ENCODE measurements around the gene PMVK. TPM values are rescaled to one million over a fixed set of nuclear protein-coding genes. Genes with fewer than 3 reads are reported as not detected.
A peak's percentile ranks its signal among the peaks of the same experiment; 100 is the strongest.

Gene PMVK
- total RNA-seq, 2 experiments from 2014 or later = 29.8 to 32.8 TPM

DNA sequence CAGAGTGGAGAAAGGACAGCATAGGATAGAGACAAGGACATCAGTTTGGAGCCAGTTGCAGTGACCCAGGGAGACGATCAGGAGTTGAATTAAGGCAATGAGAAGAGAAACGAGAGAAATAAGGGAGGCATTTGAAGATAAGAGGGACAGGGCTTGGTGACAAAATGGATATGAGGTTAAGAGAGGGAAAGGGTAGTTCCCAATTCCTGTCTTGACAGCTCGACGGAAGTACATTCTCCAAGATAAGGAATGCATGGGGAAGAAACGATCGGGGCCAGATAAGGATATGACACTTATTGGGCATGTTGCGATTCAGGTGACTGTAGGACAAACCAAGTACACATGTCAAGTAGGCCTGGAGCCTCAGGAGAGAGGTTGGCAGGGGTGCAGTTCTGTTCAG lies 47.8 kb downstream of the PMVK start:
- DNase-seq = no peak
- no peaks in the 10 kb centered on the region for H3K36me3 Mint-ChIP-seq
- no peak overlapping the region for H3K27ac Mint-ChIP-seq
- peaks cover 12% of the 10 kb centered on the region for H3K4me1 Mint-ChIP-seq
- no peak overlapping the region for H3K4me3 Mint-ChIP-seq
- H3K27me3 Mint-ChIP-seq = peaks cover 4% of the 10 kb centered on the region
- no peaks in the 10 kb centered on the region for H3K9me3 Mint-ChIP-seq

DNA sequence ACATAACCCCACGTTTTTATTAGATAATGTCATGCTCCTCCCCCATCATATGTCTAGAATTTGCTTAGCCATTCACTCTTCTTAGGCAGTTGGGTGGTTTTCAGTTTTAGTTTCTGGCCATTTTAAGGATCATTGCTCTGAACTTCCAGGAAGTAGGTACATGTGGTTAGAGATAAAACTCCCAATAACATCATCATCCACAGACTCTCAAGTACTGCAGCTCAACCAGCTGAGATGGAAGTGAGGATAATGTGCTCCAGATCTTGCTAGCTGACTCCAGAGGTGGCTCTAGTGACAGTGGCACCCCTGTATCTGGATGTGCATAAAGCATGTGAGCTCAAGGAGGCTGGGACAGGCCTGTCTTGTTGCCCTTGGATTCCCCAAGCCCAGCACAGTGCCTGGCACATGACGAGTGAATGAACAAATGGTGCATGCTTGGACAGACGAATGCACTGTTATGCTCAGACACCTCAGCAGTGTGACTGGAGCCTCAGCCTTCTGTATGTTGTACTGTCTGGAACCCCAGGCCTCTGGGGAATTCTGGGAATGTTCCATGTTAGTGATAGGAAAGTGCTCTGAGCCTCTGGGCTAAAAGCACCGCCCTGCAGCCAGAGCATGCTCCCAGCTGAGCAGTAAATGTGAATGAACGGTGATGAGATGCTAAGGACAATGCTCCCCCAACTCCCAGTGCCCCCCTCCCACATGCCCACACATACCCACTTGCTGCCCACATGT lies 50.1 kb downstream of the PMVK start:
- H3K27ac Mint-ChIP-seq = no peak overlapping the region

GRCh38 chr1:154884869-154885701 lies 51.4 kb downstream of the PMVK start:
- peaks cover 12% of the 10 kb centered on the region for H3K4me1 Mint-ChIP-seq
- H3K27ac Mint-ChIP-seq = no peak overlapping the region
- no peak for DNase-seq
- no peaks in the 10 kb centered on the region for H3K27me3 Mint-ChIP-seq
- H3K4me3 Mint-ChIP-seq = no peak overlapping the region
- no peaks in the 10 kb centered on the region for H3K36me3 Mint-ChIP-seq
- no peaks in the 10 kb centered on the region for H3K9me3 Mint-ChIP-seq

More for the DNA sequence above, 50.1 kb downstream of the PMVK start:
- H3K4me3 Mint-ChIP-seq = no peak overlapping the region
- H3K9me3 Mint-ChIP-seq = no peaks in the 10 kb centered on the region
- DNase-seq = no peak
- H3K36me3 Mint-ChIP-seq = no peaks in the 10 kb centered on the region
- no peaks in the 10 kb centered on the region for H3K27me3 Mint-ChIP-seq
- peaks cover 12% of the 10 kb centered on the region for H3K4me1 Mint-ChIP-seq

DNA sequence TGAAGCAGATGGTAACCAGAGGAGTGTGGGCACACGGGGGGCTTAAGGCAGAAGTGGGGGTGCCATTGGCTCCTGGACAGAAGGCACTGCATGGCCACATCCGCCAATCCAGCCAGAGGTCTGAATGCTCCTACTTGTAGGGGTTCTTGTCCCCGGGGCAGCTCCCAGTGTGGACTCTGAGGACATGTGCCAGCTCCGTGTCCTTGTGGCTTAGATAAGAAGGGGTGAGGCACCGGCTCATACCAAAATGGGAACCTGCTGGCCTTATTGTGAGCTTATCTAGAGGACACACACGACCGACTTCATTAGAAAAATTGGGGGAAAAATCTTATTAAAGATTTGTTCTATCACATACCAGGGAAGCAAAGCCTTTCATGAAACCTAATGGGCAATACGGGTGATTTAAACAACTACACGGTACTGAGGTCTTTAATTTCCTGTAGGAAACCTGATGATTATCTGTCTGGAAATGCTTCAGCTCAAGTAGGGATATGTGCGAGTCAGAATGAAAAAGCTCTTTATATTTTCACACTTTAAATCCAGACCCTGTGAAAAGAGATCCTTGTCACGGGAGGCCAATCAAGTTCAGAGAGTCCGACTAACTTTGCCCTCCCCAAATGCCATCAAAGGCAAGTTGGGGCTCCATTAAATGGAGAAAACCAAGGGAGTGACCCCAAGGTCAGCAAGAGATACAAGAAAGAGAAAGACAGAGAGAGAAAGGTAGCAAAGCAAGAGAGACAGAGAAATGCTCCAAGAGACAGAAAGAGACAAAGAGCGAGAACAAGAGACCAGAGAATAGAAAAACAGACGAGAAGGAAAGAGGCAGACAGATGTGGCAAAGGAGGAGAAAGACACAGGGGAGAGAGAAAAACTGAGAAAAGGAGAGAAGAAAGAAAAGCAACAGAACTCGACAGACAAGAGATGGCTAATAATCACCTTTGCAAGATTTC lies 52.3 kb downstream of the PMVK start:
- H3K9me3 Mint-ChIP-seq = no peaks in the 10 kb centered on the region
- H3K36me3 Mint-ChIP-seq = no peaks in the 10 kb centered on the region
- no peaks in the 10 kb centered on the region for H3K27me3 Mint-ChIP-seq
- no peak for DNase-seq
- no peak overlapping the region for H3K27ac Mint-ChIP-seq
- H3K4me3 Mint-ChIP-seq = no peak overlapping the region
- peaks cover 12% of the 10 kb centered on the region for H3K4me1 Mint-ChIP-seq

DNA sequence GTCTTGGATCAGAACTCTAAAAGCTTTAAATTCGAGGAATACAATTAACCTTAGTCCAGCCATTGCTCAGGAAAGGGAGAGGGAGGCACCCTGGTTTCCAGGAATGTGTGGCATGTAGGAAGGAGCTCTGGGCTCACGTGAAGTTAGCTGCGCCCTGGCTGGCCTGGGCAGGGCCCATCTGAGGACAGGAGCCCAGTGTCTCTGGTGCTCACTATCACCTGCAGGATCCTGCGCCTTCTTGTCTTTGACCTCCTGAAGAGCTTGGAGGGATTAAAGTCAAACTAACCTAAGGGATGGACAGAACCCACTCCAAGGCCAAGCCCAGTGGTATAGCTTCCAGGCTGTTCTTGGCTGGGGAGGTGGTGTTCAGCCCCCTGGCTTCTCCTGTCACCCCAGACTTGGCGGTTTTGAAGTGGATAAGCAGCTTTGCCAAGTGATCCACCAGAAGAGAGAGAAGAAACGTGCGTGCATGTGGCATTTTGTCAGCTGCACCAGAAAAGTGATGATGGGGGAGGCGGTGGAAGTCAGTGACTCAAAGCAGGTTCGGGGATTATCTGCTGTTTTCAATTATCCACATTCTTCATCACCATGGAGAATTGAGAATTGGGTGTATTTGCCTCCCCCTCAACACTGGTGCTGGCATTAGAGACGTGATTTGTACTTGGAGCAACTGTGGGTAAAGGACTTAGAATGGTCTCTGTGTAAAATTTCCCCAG lies 54.5 kb downstream of the PMVK start:
- Mint-ChIP-seq H3K9me3 (no peaks in the 10 kb centered on the region), H3K4me3 (no peak overlapping the region), H3K36me3 (no peaks in the 10 kb centered on the region), H3K27ac (no peak overlapping the region), H3K4me1 (peaks cover 10% of the 10 kb centered on the region), H3K27me3 (no peaks in the 10 kb centered on the region)
- DNase-seq = no peak

DNA sequence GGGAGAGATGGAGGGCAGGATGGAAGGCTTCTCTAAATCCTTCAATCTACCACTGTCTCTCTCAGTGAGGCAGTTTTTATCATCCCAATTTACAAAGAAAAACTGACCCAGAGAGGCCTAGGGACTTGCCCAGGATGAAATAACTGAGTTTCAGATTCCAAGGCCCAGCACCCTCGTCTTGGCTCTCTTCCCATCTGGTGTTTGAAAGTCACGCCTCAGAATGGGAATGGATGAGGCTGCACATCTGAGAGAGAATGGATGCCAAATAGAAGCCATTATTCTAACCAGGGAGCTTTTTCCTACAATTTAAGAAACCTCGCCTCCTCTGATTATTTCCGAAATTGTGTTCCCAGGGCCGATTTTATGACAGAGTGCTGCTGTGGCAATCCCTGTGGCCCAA lies 55.8 kb downstream of the PMVK start:
- no peak for DNase-seq
- H3K36me3 Mint-ChIP-seq = no peaks in the 10 kb centered on the region

GRCh38 chr1:154879038-154879421 lies 57.5 kb downstream of the PMVK start:
- DNase-seq = no peak
- Mint-ChIP-seq H3K9me3 (no peaks in the 10 kb centered on the region), H3K27ac (no peak overlapping the region), H3K36me3 (no peaks in the 10 kb centered on the region), H3K4me1 (peaks cover 5% of the 10 kb centered on the region), H3K4me3 (no peak overlapping the region), H3K27me3 (no peaks in the 10 kb centered on the region)

More for the DNA sequence above, 55.8 kb downstream of the PMVK start:
- no peaks in the 10 kb centered on the region for H3K4me1 Mint-ChIP-seq
- no peaks in the 10 kb centered on the region for H3K9me3 Mint-ChIP-seq
- no peak overlapping the region for H3K27ac Mint-ChIP-seq
- H3K4me3 Mint-ChIP-seq = no peak overlapping the region
- no peaks in the 10 kb centered on the region for H3K27me3 Mint-ChIP-seq

DNA sequence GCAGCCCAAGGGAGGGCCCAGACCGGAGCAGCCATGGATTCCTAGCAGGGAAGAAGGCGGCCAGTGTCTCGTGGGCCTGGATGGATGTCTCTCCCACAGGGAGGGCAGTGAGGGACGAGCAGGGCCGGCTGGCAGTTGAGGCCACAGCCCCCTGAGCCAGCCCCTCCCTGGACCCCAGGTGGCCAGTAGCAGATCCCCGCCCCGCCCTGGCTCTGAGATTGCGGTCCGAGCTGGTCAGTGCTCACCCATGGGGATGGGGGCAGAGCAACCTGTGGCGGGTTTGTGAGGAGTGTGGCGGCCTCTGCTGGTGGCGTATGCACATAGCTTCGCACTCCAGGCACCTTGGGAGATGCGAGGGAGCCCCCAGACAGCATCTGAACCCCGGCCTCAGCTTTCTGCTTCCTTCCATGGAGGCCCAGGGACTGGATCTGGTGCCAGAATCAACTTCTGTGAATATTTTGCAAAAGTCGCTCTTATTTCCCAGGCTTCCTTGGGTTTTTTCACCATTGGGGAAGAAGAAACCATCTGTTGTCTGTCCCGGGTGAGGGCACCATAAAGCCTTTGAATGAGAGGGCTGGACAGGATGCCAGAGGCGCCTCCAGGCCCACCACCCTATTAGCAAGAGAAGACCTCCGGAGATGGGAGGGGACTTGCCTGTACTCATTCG lies 58.0 kb downstream of the PMVK start:
- no peaks in the 10 kb centered on the region for H3K27me3 Mint-ChIP-seq
- H3K27ac Mint-ChIP-seq = no peak overlapping the region
- peak; percentile 71 for DNase-seq

DNA sequence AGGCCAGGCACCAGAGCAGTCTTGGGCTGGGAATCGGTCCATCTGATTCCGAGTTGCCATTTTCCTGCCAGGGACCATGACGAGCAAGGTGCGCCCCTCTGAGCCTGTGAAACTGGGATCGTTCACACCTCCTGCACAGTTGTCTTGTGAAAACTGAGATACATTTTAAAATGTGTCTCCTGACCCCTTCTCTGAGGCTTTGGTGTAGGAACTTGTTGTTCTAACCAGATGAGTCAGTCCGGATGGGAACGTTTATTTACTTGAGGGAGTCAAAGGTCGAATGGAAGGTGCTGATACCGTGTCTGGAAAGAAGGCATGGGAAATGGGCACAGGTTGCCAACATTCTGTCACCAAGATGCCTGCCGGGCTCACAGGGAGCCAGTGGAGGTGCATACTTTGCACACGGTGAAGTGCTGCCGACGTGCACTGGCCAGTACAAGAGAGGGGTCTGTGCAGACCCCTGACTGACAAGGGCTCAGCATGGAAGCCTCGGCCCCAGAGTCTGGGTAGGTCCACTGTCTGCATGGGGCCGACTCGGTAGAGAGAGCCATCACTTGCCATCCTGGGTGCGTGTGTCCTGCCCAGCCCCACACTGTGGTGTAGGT lies 59.0 kb downstream of the PMVK start:
- no peak overlapping the region for H3K27ac Mint-ChIP-seq
- H3K4me1 Mint-ChIP-seq = peaks cover 9% of the 10 kb centered on the region
- peaks cover 4% of the 10 kb centered on the region for H3K27me3 Mint-ChIP-seq
- no peak for DNase-seq
- H3K9me3 Mint-ChIP-seq = no peaks in the 10 kb centered on the region
- no peaks in the 10 kb centered on the region for H3K36me3 Mint-ChIP-seq
- H3K4me3 Mint-ChIP-seq = no peak overlapping the region

More for the DNA sequence above, 58.0 kb downstream of the PMVK start:
- Mint-ChIP-seq H3K4me1 (peaks cover 5% of the 10 kb centered on the region), H3K4me3 (no peak overlapping the region), H3K36me3 (no peaks in the 10 kb centered on the region), H3K9me3 (no peaks in the 10 kb centered on the region)

DNA sequence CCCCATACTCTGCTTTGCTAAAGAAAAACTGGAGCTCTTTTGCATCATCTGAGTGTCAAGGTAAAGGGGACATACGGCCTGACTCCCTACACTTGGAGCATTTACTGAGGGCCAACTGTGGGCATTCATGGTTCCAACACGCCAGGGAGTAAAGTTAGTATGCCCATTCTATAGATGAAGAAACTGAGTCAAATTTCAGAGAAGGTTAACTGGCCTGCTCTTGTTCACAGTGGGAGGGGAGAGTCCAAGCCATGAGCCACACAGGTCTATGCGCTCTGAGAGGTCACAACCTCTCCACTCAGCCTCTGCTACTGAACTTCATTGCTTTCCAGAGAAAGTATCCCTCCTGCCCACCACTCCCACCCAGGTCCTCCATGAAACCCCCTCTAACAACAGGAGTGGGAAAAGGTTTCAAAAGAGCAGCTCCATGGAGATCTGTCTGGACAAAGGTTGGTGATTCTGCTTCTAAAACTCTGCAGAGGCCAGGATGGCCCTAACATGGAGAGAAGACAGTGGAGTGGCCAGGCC lies 59.6 kb downstream of the PMVK start:
- Mint-ChIP-seq H3K27me3 (peaks cover 7% of the 10 kb centered on the region), H3K4me3 (no peak overlapping the region), H3K36me3 (no peaks in the 10 kb centered on the region), H3K4me1 (peaks cover 9% of the 10 kb centered on the region), H3K9me3 (no peaks in the 10 kb centered on the region), H3K27ac (no peak overlapping the region)
- DNase-seq = no peak

Other genes starting within 250 kb of the PMVK start
- under 1 TPM; 0.02 to 0.04 TPM for gene KCNN3, start 66.4 kb downstream of the PMVK start, total RNA-seq
- gene PBXIP1, start 19.4 kb upstream of the PMVK start, total RNA-seq = 10 to 100 TPM; 12.2 to 13.2 TPM
- 10 to 100 TPM; 24.2 to 25.1 TPM for gene PYGO2, start 25.1 kb upstream of the PMVK start, total RNA-seq
- 10 to 100 TPM; 34.7 to 38.4 TPM for gene SHC1, start 34.0 kb upstream of the PMVK start, total RNA-seq
- gene CKS1B, start 38.0 kb upstream of the PMVK start, total RNA-seq = 100 to 1,000 TPM; 156 TPM
- gene FLAD1, start 46.6 kb upstream of the PMVK start, total RNA-seq = 10 to 100 TPM; 54.2 to 56.1 TPM
- under 1 TPM in 1 of 2 experiments, not detected in 1; 0.66 TPM for gene LENEP, start 56.9 kb upstream of the PMVK start, total RNA-seq
- 10 to 100 TPM; 14.1 to 14.4 TPM for gene ZBTB7B, start 66.1 kb upstream of the PMVK start, total RNA-seq
- gene DCST2, start 97.1 kb upstream of the PMVK start, total RNA-seq = under 1 TPM; 0.20 to 0.31 TPM
- not detected for gene DCST1, start 97.1 kb upstream of the PMVK start, total RNA-seq
- gene ADAM15, start 114.6 kb upstream of the PMVK start, total RNA-seq = 10 to 100 TPM; 31.6 to 32.5 TPM
- 1 to 10 TPM; 2.1 to 2.5 TPM for gene EFNA4, start 127.0 kb upstream of the PMVK start, total RNA-seq
- 1 to 10 TPM; 4.5 to 4.6 TPM for gene EFNA3, start 142.1 kb upstream of the PMVK start, total RNA-seq
- gene EFNA1, start 191.2 kb upstream of the PMVK start, total RNA-seq = under 1 TPM; 0.49 to 0.74 TPM
- gene SLC50A1, start 199.1 kb upstream of the PMVK start, total RNA-seq = 10 to 100 TPM; 50.6 to 51.3 TPM
- gene DPM3, start 203.8 kb upstream of the PMVK start, total RNA-seq = 10 to 100 TPM; 26.8 to 29.2 TPM
- 100 to 1,000 TPM; 135 to 145 TPM for gene KRTCAP2, start 236.6 kb upstream of the PMVK start, total RNA-seq
- 1 to 10 TPM; 4.6 to 4.9 TPM for gene TRIM46, start 237.1 kb upstream of the PMVK start, total RNA-seq